ENCODE measurements around the gene ULK1.

The ULK1 gene

GRCh38 chr12:131908092-131909080 is 14.0 kb downstream of the ULK1 start:
- DNase-seq (ENCODE audit: low spot score) = no peak

- DNase-seq (ENCODE audit: low spot score) = no peak
These were observed 14.8 kb downstream of the ULK1 start for GRCh38 chr12:131909081-131909751.

- no peak for DNase-seq (ENCODE audit: low spot score)
These were observed 15.4 kb downstream of the ULK1 start for GRCh38 chr12:131909752-131910219.

- DNase-seq (ENCODE audit: low spot score) = no peak
These were observed 16.0 kb downstream of the ULK1 start for GRCh38 chr12:131910302-131911027.

- no peak for DNase-seq (ENCODE audit: low spot score)
These were observed 16.7 kb downstream of the ULK1 start for GRCh38 chr12:131911028-131911650.

- DNase-seq (ENCODE audit: low spot score) = no peak
These were observed 17.5 kb downstream of the ULK1 start for GRCh38 chr12:131911851-131912477.

- no peak for DNase-seq (ENCODE audit: low spot score)
These were observed 18.3 kb downstream of the ULK1 start for GRCh38 chr12:131912518-131913274.

- no peak for DNase-seq (ENCODE audit: low spot score)
These were observed 19.2 kb downstream of the ULK1 start for GRCh38 chr12:131913666-131914065.

- no peak for DNase-seq (ENCODE audit: low spot score)
These were observed 19.8 kb downstream of the ULK1 start for GRCh38 chr12:131914179-131914702.

GRCh38 chr12:131915000-131915689 is 20.7 kb downstream of the ULK1 start:
- no peak for DNase-seq (ENCODE audit: low spot score)

GRCh38 chr12:131915823-131916222 is 21.4 kb downstream of the ULK1 start:
- DNase-seq (ENCODE audit: low spot score) = no peak

- no peak for DNase-seq (ENCODE audit: low spot score)
These were observed 22.1 kb downstream of the ULK1 start for GRCh38 chr12:131916306-131917138.

GRCh38 chr12:131917139-131917710 is 22.8 kb downstream of the ULK1 start:
- DNase-seq (ENCODE audit: low spot score) = no peak

GRCh38 chr12:131917711-131918306 is 23.4 kb downstream of the ULK1 start:
- no peak for DNase-seq (ENCODE audit: low spot score)

- DNase-seq (ENCODE audit: low spot score) = no peak
These were observed 24.1 kb downstream of the ULK1 start for GRCh38 chr12:131918311-131919050.

- no peak for DNase-seq (ENCODE audit: low spot score)
These were observed 24.6 kb downstream of the ULK1 start for GRCh38 chr12:131919051-131919347.

- no peak for DNase-seq (ENCODE audit: low spot score)
These were observed 25.1 kb downstream of the ULK1 start for GRCh38 chr12:131919366-131920156.

All from putamen (tissue), 1 donor.